Panc1 (cell line): ENCODE measurements around the gene HTR2C. TPM values are rescaled to one million over a fixed set of nuclear protein-coding genes. Genes with fewer than 3 reads are reported as not detected.

Experiments
- ATAC-seq: fragments of 200-7000 bp; cut with Tn5 transposase; 2 replicates; pipeline ENCODE4 v1.9.1; 2020; ENCODE audit warnings: mild to moderate bottlenecking, moderate library complexity
- BruUV-seq: library from RNA; stranded (reverse); fragments of 400-500 nt; replicated peaks from 2 replicates; lab custom pipeline; 2021; lab: Mats Ljungman, UMichigan
- CTCF ChIA-PET: fragments of 300-600 bp; sonication (Branson Sonifier 250); formaldehyde crosslinking; loops from one replicate; lab custom pipeline; 2022; ENCODE audit warnings: antibody characterized with exemption; lab: Charles Lee
- POLR2A ChIA-PET: fragments of 300-600 bp; sonication (Branson Sonifier 250); formaldehyde crosslinking; loops from one replicate; lab custom pipeline; 2022; ENCODE audit warnings: antibody characterized with exemption; lab: Charles Lee
- DNase-seq: peaks from one replicate; pipeline ENCODE4 v3.0.0-alpha.2; 2010; ENCODE audit warnings: low read depth, low spot score
- H3K27ac ChIP-seq: 2 replicates; pipeline ENCODE4 v1.5.1; 2011; ENCODE audit warnings: mild to moderate bottlenecking, low read length, inconsistent platforms
- H3K27me3 ChIP-seq: fragments of 200-500 bp; sonication (Bioruptor generic); 2 replicates; pipeline ENCODE4 v1.6.0; 2014; ENCODE audit warnings: low read length, inconsistent platforms; ENCODE audit not compliant: control insufficient read depth, insufficient read depth
- H3K36me3 ChIP-seq: fragments of 200-500 bp; sonication (Bioruptor generic); 2 replicates; pipeline ENCODE4 v1.5.1; 2014; ENCODE audit warnings: inconsistent platforms, mild to moderate bottlenecking, low read length, moderate library complexity; ENCODE audit not compliant: control insufficient read depth, insufficient read depth
- H3K4me1 ChIP-seq: 2 replicates; pipeline ENCODE4 v1.5.1; 2011; ENCODE audit warnings: inconsistent platforms, mild to moderate bottlenecking, low read length, moderate library complexity; ENCODE audit not compliant: control insufficient read depth, insufficient read depth
- H3K4me3 ChIP-seq, 2 experiments: 2 replicates each; pipeline ENCODE4 v1.5.1; 2011 to 2012; ENCODE audit warnings: low read depth in 2 of 2, low read length in 2 of 2, mild to moderate bottlenecking in 2 of 2, inconsistent platforms in 1 of 2, moderate library complexity in 1 of 2
- H3K9me3 ChIP-seq: fragments of 200-500 bp; sonication (Bioruptor generic); 2 replicates; pipeline ENCODE4 v1.5.1; 2014; ENCODE audit warnings: low read depth, mild to moderate bottlenecking, inconsistent platforms, low read length, moderate library complexity; ENCODE audit not compliant: control insufficient read depth, insufficient read depth
- POLR2AphosphoS5 ChIP-seq: IDR thresholded peaks from 2 replicates; pipeline ENCODE4 v1.6.1; 2012; ENCODE audit warnings: mild to moderate bottlenecking, low read depth, low read length, moderate library complexity
- SIN3A ChIP-seq: IDR thresholded peaks from 2 replicates; pipeline ENCODE4 v1.6.1; 2012; ENCODE audit warnings: low read depth, mild to moderate bottlenecking, low read length, moderate library complexity, borderline replicate concordance; ENCODE audit not compliant: insufficient read depth
- TCF7L2 ChIP-seq: IDR thresholded peaks from 2 replicates; pipeline ENCODE4 v1.6.1; 2011; ENCODE audit warnings: mild to moderate bottlenecking, low read depth, low read length, inconsistent platforms
- in situ Hi-C: cut with HindIII; loops from 2 replicates; pipeline ENCODE4 v1.10.0; 2016; ENCODE audit warnings: low sequenced_read_pairs, low pct_unique_long_range_greater_than_20kb
- intact Hi-C: fragments of 100-400 bp; cut with micrococcal nuclease; formaldehyde crosslinking; loops from one replicate; pipeline ENCODE4 v1.10.0; 2022; ENCODE audit not compliant: unreplicated experiment
- total RNA-seq: library from RNA; stranded (reverse); gene quantifications from one replicate; pipeline ENCODE4 v1.2.1, GENCODE V29; 2021; ENCODE audit not compliant: unreplicated experiment
- TF ChIP-seq, protein P1 (sequence below): fragments of 450-650 bp; IDR thresholded peaks from 2 replicates; pipeline ENCODE4 v1.5.1; 2017; ENCODE audit warnings: mild to moderate bottlenecking
- TF ChIP-seq, protein P2 (sequence below), 2 experiments: IDR thresholded peaks; 2 replicates each; pipeline ENCODE4 v1.6.1; 2011 to 2012; ENCODE audit warnings: low read depth in 2 of 2, control low read depth in 1 of 2, low read length in 1 of 2, mild to moderate bottlenecking in 1 of 2, moderate library complexity in 1 of 2; ENCODE audit not compliant: insufficient read depth in 1 of 2

HTR2C gene
- total RNA-seq, 1 experiment from 2014 or later, result not detected

DNA sequence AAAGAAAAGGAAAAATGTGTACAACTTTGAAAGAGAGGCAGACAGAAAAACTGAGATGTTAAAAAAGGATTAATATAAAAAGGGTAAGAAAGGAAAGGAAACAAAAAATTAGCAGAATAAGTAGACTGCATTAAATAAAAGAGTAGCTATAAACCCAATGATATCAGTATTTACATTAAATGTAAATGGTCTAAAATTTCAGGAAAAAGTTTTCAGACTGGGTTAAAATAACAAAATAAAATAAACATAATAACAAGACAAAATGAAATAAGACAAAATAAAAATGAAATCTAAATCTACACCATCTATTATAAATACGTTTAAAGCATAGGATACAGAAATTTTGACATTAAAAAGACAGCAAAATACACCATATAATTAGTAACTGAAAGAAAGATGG lies 199.0 kb downstream of the HTR2C start:
- no peak for TF ChIP-seq POLR2AphosphoS5
- TF ChIP-seq, protein P1, sequence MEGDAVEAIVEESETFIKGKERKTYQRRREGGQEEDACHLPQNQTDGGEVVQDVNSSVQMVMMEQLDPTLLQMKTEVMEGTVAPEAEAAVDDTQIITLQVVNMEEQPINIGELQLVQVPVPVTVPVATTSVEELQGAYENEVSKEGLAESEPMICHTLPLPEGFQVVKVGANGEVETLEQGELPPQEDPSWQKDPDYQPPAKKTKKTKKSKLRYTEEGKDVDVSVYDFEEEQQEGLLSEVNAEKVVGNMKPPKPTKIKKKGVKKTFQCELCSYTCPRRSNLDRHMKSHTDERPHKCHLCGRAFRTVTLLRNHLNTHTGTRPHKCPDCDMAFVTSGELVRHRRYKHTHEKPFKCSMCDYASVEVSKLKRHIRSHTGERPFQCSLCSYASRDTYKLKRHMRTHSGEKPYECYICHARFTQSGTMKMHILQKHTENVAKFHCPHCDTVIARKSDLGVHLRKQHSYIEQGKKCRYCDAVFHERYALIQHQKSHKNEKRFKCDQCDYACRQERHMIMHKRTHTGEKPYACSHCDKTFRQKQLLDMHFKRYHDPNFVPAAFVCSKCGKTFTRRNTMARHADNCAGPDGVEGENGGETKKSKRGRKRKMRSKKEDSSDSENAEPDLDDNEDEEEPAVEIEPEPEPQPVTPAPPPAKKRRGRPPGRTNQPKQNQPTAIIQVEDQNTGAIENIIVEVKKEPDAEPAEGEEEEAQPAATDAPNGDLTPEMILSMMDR, result no peak
- TF ChIP-seq TCF7L2, result no peak
- TF ChIP-seq SIN3A, result no peak
- TF ChIP-seq, protein P2, sequence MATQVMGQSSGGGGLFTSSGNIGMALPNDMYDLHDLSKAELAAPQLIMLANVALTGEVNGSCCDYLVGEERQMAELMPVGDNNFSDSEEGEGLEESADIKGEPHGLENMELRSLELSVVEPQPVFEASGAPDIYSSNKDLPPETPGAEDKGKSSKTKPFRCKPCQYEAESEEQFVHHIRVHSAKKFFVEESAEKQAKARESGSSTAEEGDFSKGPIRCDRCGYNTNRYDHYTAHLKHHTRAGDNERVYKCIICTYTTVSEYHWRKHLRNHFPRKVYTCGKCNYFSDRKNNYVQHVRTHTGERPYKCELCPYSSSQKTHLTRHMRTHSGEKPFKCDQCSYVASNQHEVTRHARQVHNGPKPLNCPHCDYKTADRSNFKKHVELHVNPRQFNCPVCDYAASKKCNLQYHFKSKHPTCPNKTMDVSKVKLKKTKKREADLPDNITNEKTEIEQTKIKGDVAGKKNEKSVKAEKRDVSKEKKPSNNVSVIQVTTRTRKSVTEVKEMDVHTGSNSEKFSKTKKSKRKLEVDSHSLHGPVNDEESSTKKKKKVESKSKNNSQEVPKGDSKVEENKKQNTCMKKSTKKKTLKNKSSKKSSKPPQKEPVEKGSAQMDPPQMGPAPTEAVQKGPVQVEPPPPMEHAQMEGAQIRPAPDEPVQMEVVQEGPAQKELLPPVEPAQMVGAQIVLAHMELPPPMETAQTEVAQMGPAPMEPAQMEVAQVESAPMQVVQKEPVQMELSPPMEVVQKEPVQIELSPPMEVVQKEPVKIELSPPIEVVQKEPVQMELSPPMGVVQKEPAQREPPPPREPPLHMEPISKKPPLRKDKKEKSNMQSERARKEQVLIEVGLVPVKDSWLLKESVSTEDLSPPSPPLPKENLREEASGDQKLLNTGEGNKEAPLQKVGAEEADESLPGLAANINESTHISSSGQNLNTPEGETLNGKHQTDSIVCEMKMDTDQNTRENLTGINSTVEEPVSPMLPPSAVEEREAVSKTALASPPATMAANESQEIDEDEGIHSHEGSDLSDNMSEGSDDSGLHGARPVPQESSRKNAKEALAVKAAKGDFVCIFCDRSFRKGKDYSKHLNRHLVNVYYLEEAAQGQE (IDR thresholded peaks at IDR 0.05; ENCODE audit: insufficient read depth in 1 of 2, low read depth in 2 of 2, low read length in 1 of 2), result no peak
- peaks cover 3% of the 10 kb centered on the region; the same call in 1 of the 2 replicates for H3K9me3 ChIP-seq
- in situ Hi-C loops, result no loop called here
- H3K4me3 ChIP-seq, result no peak overlapping the region
- no peaks in the 10 kb centered on the region for H3K4me1 ChIP-seq
- intact Hi-C loops, result no loop called here
- no peaks in the 10 kb centered on the region for H3K27me3 ChIP-seq
- POLR2A ChIA-PET, result no interaction called here
- no TSS peak for BruUV-seq
- H3K36me3 ChIP-seq, result no peaks in the 10 kb centered on the region
- CTCF ChIA-PET, result no interaction called here
- DNase-seq (no peak), ATAC-seq (no peak)
- H3K27ac ChIP-seq, result no peak overlapping the region

DNA sequence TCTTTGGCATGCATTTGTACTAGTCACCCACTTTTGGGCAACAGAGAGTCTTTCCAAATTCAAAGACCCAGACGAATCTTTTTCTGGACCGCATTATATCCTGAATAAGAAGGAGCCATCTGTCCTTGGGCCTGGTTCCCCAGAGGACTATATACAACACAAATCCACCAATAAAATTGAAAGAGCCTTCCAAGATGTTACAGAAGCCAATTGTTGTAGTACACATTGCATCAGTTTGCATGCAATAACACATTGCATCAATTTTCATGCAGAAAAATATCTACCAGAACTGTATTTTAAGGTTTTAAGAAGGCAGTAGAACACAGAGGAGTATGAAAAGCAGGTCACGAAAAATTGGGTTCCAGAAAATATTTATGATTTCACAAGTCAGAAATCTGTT lies 203.2 kb downstream of the HTR2C start:
- POLR2A ChIA-PET, result no interaction called here

More for the DNA sequence above, 203.2 kb downstream of the HTR2C start:
- Histone ChIP-seq H3K9me3 (peaks cover 3% of the 10 kb centered on the region; the same call in 1 of the 2 replicates), H3K4me3 (no peak overlapping the region), H3K27ac (no peak overlapping the region), H3K36me3 (no peaks in the 10 kb centered on the region), H3K27me3 (no peaks in the 10 kb centered on the region), H3K4me1 (no peaks in the 10 kb centered on the region)
- BruUV-seq, result no TSS peak
- TF ChIP-seq, protein P2 (IDR thresholded peaks at IDR 0.05; ENCODE audit: insufficient read depth in 1 of 2, low read depth in 2 of 2, low read length in 1 of 2), result no peak
- TF ChIP-seq POLR2AphosphoS5 (no peak), SIN3A (no peak), TCF7L2 (no peak)
- TF ChIP-seq, protein P1, result no peak
- DNase-seq (no peak), ATAC-seq (no peak)
- CTCF ChIA-PET, result no interaction called here
- intact Hi-C loops, result no loop called here
- in situ Hi-C loops, result no loop called here
